HepG2 (cell line): ENCODE data around the gene EIF4A3. TPM values are rescaled to one million over a fixed set of nuclear protein-coding genes. Genes with fewer than 3 reads are reported as not detected.

Experiments
- ATAC-seq: fragments of 200-7000 bp; cut with Tn5 transposase; 3 replicates; pipeline ENCODE4 v1.9.1; 2020; ENCODE audit warnings: mild to moderate bottlenecking, moderate library complexity
- BruUV-seq: library from RNA; stranded (reverse); fragments of 400-500 nt; replicated peaks from 2 replicates; lab custom pipeline; 2021; lab: Mats Ljungman, UMichigan
- CTCF ChIA-PET: fragments of 300-600 bp; formaldehyde crosslinking; extraction: SDS; loops from one replicate; lab custom pipeline; 2021; ENCODE audit warnings: low total read pairs, inconsistent platforms, low intra/inter-chr PET ratio; lab: Yijun Ruan, JAX
- POLR2A ChIA-PET: fragments of 350-600 bp; sonication (Branson Sonifier 250); formaldehyde crosslinking; loops from one replicate; lab custom pipeline; 2020; ENCODE audit warnings: antibody characterized with exemption, inconsistent platforms; lab: Yijun Ruan, JAX
- DNase-seq: peaks from one replicate; pipeline ENCODE4 v3.0.0-alpha.2; 2015; ENCODE audit warnings: low spot score
- FAIRE-seq: peaks from 3 replicates; lab custom pipeline; 2011; peaks lifted over from hg19 to GRCh38; lab: Jason Lieb, UNC
- H2AFZ ChIP-seq: one replicate; pipeline ENCODE4 v1.6.1; 2011; ENCODE audit warnings: low read length, inconsistent platforms
- H3K27ac ChIP-seq: fragments of 300-600 bp; 3 replicates; pipeline ENCODE4 v1.8.0; 2011; ENCODE audit warnings: mixed run types, mild to moderate bottlenecking, mixed read lengths, low read length, inconsistent platforms; ENCODE audit not compliant: insufficient read depth; ENCODE audit errors: extremely low read length
- H3K27me3 ChIP-seq, 2 experiments: fragments of 200-600 bp in 1 of 2; 2 replicates in 1 of 2; 3 replicates in 1 of 2; pipeline versions ENCODE4 v1.6.0 to v1.8.0; 2011; ENCODE audit warnings: low read length in 2 of 2, mild to moderate bottlenecking in 2 of 2, moderate library complexity in 2 of 2, inconsistent platforms in 1 of 2; ENCODE audit not compliant: insufficient read depth in 2 of 2, control insufficient read depth in 1 of 2
- H3K36me3 ChIP-seq, 2 experiments: fragments of 200-600 bp in 1 of 2; replicated peaks in 1 of 2; 2 replicates in 1 of 2; 3 replicates in 1 of 2; pipeline versions ENCODE4 v1.5.1 to v1.8.0; 2011; ENCODE audit warnings: low read length in 2 of 2, inconsistent platforms in 1 of 2; ENCODE audit not compliant: insufficient read depth in 2 of 2, control insufficient read depth in 1 of 2
- H3K4me1 ChIP-seq: 2 replicates; pipeline ENCODE4 v1.5.1; 2012; ENCODE audit warnings: low read length, inconsistent platforms; ENCODE audit not compliant: insufficient read depth
- H3K4me2 ChIP-seq: 2 replicates; pipeline ENCODE4 v1.6.0; 2011; ENCODE audit warnings: low read depth, low read length, inconsistent platforms
- H3K4me3 ChIP-seq, 3 experiments: fragments of 200-600 bp in 1 of 3; sonication (generic), shearing (Covaris generic) in 1 of 3; replicated peaks in 1 of 3; 2 replicates each; pipeline ENCODE4 v1.5.1; 2011 to 2016; ENCODE audit warnings: low read length in 3 of 3, inconsistent platforms in 2 of 3, low read depth in 2 of 3, mild to moderate bottlenecking in 2 of 3, control low read depth in 1 of 3, mixed read lengths in 1 of 3; ENCODE audit not compliant: insufficient read depth in 1 of 3
- H3K79me2 ChIP-seq: one replicate; pipeline ENCODE4 v1.6.1; 2011; ENCODE audit warnings: low read length, inconsistent platforms; ENCODE audit not compliant: insufficient read depth
- H3K9ac ChIP-seq: 2 replicates; pipeline ENCODE4 v1.6.0; 2011; ENCODE audit warnings: mild to moderate bottlenecking, low read depth, low read length, inconsistent platforms; ENCODE audit not compliant: insufficient read depth
- H3K9me3 ChIP-seq: 2 replicates; pipeline ENCODE4 v1.5.1; 2012; ENCODE audit warnings: mild to moderate bottlenecking, low read length
- H4K20me1 ChIP-seq: 2 replicates; pipeline ENCODE4 v1.6.0; 2011; ENCODE audit warnings: inconsistent platforms, mild to moderate bottlenecking, low read length, moderate library complexity; ENCODE audit not compliant: insufficient read depth
- MTA3 ChIP-seq: sonication (generic); formaldehyde crosslinking; IDR thresholded peaks from 2 replicates; pipeline ENCODE4 v1.4.0; 2020; ENCODE audit warnings: missing genetic modification reagents
- NFIB ChIP-seq: sonication (generic); formaldehyde crosslinking; IDR thresholded peaks from 2 replicates; pipeline ENCODE4 v1.9.0; 2021; ENCODE audit warnings: missing genetic modification reagents, mild to moderate bottlenecking, borderline replicate concordance
- XBP1 ChIP-seq: sonication (generic); formaldehyde crosslinking; IDR thresholded peaks from 2 replicates; pipeline ENCODE4 v1.5.0; 2020; ENCODE audit warnings: missing genetic modification reagents
- XRCC5 ChIP-seq: fragments of 200-400 bp; formaldehyde crosslinking; optimal IDR thresholded peaks from 2 replicates; pipeline ENCODE3; 2017; ENCODE audit warnings: mild to moderate bottlenecking, low read length
- ZBTB33 ChIP-seq: sonication (generic); formaldehyde crosslinking; IDR thresholded peaks from 2 replicates; pipeline ENCODE4 v1.4.0; 2020; ENCODE audit warnings: missing genetic modification reagents
- ZBTB38 ChIP-seq: sonication (generic); formaldehyde crosslinking; IDR thresholded peaks from 2 replicates; pipeline ENCODE4 v1.5.1; 2020; ENCODE audit warnings: mild to moderate bottlenecking, missing genetic modification reagents
- ZNF10 ChIP-seq: sonication (generic); formaldehyde crosslinking; IDR thresholded peaks from 2 replicates; pipeline ENCODE4 v1.4.0; 2020; ENCODE audit warnings: mild to moderate bottlenecking, low read depth, missing genetic modification reagents, borderline replicate concordance
- ZNF24 ChIP-seq: fragments of 450-650 bp; IDR thresholded peaks from 2 replicates; pipeline ENCODE4 v1.6.1; 2017; ENCODE audit warnings: antibody characterized with exemption, mild to moderate bottlenecking
- ZNF354B ChIP-seq: sonication (generic); formaldehyde crosslinking; IDR thresholded peaks from 2 replicates; pipeline ENCODE4 v1.8.0; 2022; ENCODE audit warnings: mild to moderate bottlenecking, missing genetic modification reagents
- ZNF562 ChIP-seq: sonication (generic); formaldehyde crosslinking; IDR thresholded peaks from 2 replicates; pipeline ENCODE4 v1.8.0; 2022; ENCODE audit warnings: missing genetic modification reagents, borderline replicate concordance
- ZNF746 ChIP-seq: sonication (generic); formaldehyde crosslinking; IDR thresholded peaks from 2 replicates; pipeline ENCODE4 v1.8.0; 2022; ENCODE audit warnings: mild to moderate bottlenecking, missing genetic modification reagents
- ZNF768 ChIP-seq: sonication (generic); formaldehyde crosslinking; IDR thresholded peaks from 2 replicates; pipeline ENCODE4 v1.4.0; 2020; ENCODE audit warnings: missing genetic modification reagents
- WGBS: methylation state at CpG from one replicate; pipeline ENCODE4 v1.1.6; 2017; ENCODE audit warnings: low lambda C conversion rate; 5-methylcytosine and 5-hydroxymethylcytosine counted together
- in situ Hi-C: cut with HindIII; loops from 2 replicates; pipeline ENCODE4 v1.10.0; 2017; ENCODE audit warnings: low pct_unique_long_range_greater_than_20kb; ENCODE audit not compliant: extremely low pct_ligation_motif_present
- intact Hi-C: fragments of 100-400 bp; cut with micrococcal nuclease; formaldehyde crosslinking; loops from one replicate; pipeline ENCODE4 v1.10.0; 2022; ENCODE audit not compliant: unreplicated experiment
- polyA plus RNA-seq, 8 experiments: library from polyadenylated mRNA; depleted of rRNA in 3 of 8; stranded (reverse) in 7 of 8; unstranded in 1 of 8; fragments of >200 nt; fragmentation: Illumina TruSeq in 4 of 8; extraction: Trizol in 4 of 8; gene quantifications; 2 replicates each; pipeline versions ENCODE4 v1.2.1 to v1.2.3, GENCODE V29; 2011 to 2016; ENCODE audit warnings: low read depth in 4 of 8, missing spikeins in 1 of 8, mixed read lengths in 1 of 8; ENCODE audit not compliant: insufficient read depth in 1 of 8
- total RNA-seq, 5 experiments: library from RNA; depleted of rRNA; stranded (reverse); fragments of >200 nt; fragmentation: Illumina TruSeq; extraction: Trizol; gene quantifications; 2 replicates each; pipeline ENCODE4 v1.2.3, GENCODE V29; 2016; ENCODE audit warnings: low read depth in 1 of 5
- TF ChIP-seq, protein P1 (sequence below): sonication (generic); formaldehyde crosslinking; IDR thresholded peaks from 2 replicates; pipeline ENCODE4 v1.5.0; 2020; ENCODE audit warnings: missing genetic modification reagents
- TF ChIP-seq, protein P2 (sequence below): sonication (generic); formaldehyde crosslinking; IDR thresholded peaks from 2 replicates; pipeline ENCODE4 v1.5.0; 2020; ENCODE audit warnings: mild to moderate bottlenecking, missing genetic modification reagents, moderate library complexity
- TF ChIP-seq, protein P3 (sequence below): sonication (generic); formaldehyde crosslinking; IDR thresholded peaks from 2 replicates; pipeline ENCODE4 v1.4.0; 2020; ENCODE audit warnings: missing genetic modification reagents, mild to moderate bottlenecking, borderline replicate concordance

The EIF4A3 gene
- total and polyA plus RNA-seq, 2 of the 13 experiments (the other 11 are each of a cell fraction or from before 2014, with no cell fraction given): 145 to 187 TPM

- TF ChIP-seq, protein P1, sequence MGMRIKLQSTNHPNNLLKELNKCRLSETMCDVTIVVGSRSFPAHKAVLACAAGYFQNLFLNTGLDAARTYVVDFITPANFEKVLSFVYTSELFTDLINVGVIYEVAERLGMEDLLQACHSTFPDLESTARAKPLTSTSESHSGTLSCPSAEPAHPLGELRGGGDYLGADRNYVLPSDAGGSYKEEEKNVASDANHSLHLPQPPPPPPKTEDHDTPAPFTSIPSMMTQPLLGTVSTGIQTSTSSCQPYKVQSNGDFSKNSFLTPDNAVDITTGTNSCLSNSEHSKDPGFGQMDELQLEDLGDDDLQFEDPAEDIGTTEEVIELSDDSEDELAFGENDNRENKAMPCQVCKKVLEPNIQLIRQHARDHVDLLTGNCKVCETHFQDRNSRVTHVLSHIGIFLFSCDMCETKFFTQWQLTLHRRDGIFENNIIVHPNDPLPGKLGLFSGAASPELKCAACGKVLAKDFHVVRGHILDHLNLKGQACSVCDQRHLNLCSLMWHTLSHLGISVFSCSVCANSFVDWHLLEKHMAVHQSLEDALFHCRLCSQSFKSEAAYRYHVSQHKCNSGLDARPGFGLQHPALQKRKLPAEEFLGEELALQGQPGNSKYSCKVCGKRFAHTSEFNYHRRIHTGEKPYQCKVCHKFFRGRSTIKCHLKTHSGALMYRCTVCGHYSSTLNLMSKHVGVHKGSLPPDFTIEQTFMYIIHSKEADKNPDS (CRISPR knock-in tag): no peak
- TF ChIP-seq, all 625 proteins: peak for 9
Observed at GRCh38 chr17:80191865-80192661, 45.1 kb upstream of the EIF4A3 start (continued).

DNA sequence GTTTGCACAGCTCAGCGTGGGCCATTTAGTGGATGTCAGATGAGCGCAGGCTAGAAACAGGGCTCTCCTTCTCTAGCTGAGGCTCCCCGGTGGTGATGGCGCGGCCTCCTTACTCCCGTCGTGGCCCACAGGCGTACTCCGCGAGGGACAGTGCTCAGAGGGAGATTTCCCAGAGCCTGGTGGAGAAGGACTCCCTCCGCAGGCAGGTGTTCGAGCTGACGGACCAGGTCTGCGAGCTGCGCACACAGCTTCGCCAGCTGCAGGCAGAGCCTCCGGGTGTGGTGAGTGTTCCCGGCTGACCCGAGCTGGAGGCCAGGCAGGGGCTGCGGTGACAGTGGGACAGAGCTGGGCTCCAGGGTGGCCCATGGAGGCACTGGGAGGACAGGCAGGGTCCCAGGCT, 44.3 kb upstream of the EIF4A3 start:
- no peak overlapping the region for H3K27ac ChIP-seq
- no peak for FAIRE-seq
- TF ChIP-seq NFIB (no peak), ZBTB38 (CRISPR knock-in tag) (0 out of 2 replicates have a peak, but pooled peaks have one; percentile 14), MTA3 (CRISPR knock-in tag) (no peak), ZBTB33 (CRISPR knock-in tag) (peak; percentile 77), ZNF746 (CRISPR knock-in tag) (no peak), ZNF562 (CRISPR knock-in tag) (no peak), XBP1 (CRISPR knock-in tag) (no peak), ZNF354B (CRISPR knock-in tag) (no peak), XRCC5 (peak; percentile 7), ZNF768 (CRISPR knock-in tag) (peak; percentile 22; the same call in 1 of the 2 replicates), ZNF10 (CRISPR knock-in tag) (no peak), ZNF24 (no peak)
- TF ChIP-seq, protein P2, sequence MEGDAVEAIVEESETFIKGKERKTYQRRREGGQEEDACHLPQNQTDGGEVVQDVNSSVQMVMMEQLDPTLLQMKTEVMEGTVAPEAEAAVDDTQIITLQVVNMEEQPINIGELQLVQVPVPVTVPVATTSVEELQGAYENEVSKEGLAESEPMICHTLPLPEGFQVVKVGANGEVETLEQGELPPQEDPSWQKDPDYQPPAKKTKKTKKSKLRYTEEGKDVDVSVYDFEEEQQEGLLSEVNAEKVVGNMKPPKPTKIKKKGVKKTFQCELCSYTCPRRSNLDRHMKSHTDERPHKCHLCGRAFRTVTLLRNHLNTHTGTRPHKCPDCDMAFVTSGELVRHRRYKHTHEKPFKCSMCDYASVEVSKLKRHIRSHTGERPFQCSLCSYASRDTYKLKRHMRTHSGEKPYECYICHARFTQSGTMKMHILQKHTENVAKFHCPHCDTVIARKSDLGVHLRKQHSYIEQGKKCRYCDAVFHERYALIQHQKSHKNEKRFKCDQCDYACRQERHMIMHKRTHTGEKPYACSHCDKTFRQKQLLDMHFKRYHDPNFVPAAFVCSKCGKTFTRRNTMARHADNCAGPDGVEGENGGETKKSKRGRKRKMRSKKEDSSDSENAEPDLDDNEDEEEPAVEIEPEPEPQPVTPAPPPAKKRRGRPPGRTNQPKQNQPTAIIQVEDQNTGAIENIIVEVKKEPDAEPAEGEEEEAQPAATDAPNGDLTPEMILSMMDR: peak; percentile 24; the same call in 1 of the 2 replicates
- TF ChIP-seq, protein P3, sequence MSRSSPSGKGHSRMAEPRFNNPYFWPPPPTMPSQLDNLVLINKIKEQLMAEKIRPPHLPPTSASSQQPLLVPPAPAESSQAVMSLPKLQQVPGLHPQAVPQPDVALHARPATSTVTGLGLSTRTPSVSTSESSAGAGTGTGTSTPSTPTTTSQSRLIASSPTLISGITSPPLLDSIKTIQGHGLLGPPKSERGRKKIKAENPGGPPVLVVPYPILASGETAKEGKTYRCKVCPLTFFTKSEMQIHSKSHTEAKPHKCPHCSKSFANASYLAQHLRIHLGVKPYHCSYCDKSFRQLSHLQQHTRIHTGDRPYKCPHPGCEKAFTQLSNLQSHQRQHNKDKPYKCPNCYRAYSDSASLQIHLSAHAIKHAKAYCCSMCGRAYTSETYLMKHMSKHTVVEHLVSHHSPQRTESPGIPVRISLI (CRISPR knock-in tag): no peak
- TF ChIP-seq, all 625 proteins: peak for 5
- no peak overlapping the region for H3K9ac ChIP-seq
- DNase-seq: no peak
- no peaks in the 10 kb centered on the region for H3K36me3 ChIP-seq
- H3K79me2 ChIP-seq: no peaks in the 10 kb centered on the region
- H3K4me2 ChIP-seq: no peak overlapping the region
- ChIA-PET POLR2A (interaction anchor here (1.4 to 2.6 kb wide), 2 partner anchors 15 to 45 kb away, joined by 3 to 5 read pairs; no protein-coding TSS in a partner anchor), CTCF (no interaction called here)
- in situ Hi-C loops: no loop called here
- H3K4me1 ChIP-seq: peaks cover 43% of the 10 kb centered on the region
- WGBS: 64% methylated on average over 20 of the region's 20 CpGs
- intact Hi-C loops: no loop called here
- H3K9me3 ChIP-seq: no peaks in the 10 kb centered on the region
- ATAC-seq: no peak
- peaks cover 35 to 91% of the 10 kb centered on the region in 2 experiments for H3K27me3 ChIP-seq
- BruUV-seq: no TSS peak
- no peak overlapping the region for H2AFZ ChIP-seq
- no peaks in the 10 kb centered on the region; the same call in 1 of the 2 replicates for H4K20me1 ChIP-seq
- no peak overlapping the region for H3K4me3 ChIP-seq
